GM12801 (cell line): ENCODE measurements around the gene MAGI1.

ENCODE experiments used
- TF ChIP-seq, protein P1 (sequence below): IDR thresholded peaks from one replicate; pipeline ENCODE4 v1.5.1; 2011; ENCODE audit warnings: control low read depth; ENCODE audit not compliant: insufficient read length; ENCODE audit errors: extremely low read depth

The MAGI1 gene

DNA sequence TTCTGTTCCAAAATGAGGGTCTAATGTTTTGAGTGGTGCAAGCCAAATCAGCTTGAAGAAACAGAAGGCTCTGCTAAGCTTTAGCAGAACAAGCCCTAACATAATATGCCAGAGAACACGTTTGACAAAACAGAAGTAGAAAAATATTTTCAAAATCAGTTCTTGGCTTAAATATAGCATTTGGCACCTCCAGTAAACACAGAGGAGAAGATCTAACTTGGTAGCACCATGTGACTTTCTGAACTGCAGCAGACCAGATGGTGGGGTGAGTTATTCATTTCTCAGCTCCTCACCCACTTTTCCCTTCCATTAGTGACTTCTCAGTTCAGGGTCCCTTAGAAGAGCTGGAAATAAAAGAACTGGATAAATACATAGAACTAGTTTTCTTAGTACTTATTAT, 395.8 kb downstream of the MAGI1 start:
- TF ChIP-seq, protein P1, sequence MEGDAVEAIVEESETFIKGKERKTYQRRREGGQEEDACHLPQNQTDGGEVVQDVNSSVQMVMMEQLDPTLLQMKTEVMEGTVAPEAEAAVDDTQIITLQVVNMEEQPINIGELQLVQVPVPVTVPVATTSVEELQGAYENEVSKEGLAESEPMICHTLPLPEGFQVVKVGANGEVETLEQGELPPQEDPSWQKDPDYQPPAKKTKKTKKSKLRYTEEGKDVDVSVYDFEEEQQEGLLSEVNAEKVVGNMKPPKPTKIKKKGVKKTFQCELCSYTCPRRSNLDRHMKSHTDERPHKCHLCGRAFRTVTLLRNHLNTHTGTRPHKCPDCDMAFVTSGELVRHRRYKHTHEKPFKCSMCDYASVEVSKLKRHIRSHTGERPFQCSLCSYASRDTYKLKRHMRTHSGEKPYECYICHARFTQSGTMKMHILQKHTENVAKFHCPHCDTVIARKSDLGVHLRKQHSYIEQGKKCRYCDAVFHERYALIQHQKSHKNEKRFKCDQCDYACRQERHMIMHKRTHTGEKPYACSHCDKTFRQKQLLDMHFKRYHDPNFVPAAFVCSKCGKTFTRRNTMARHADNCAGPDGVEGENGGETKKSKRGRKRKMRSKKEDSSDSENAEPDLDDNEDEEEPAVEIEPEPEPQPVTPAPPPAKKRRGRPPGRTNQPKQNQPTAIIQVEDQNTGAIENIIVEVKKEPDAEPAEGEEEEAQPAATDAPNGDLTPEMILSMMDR = no peak

DNA sequence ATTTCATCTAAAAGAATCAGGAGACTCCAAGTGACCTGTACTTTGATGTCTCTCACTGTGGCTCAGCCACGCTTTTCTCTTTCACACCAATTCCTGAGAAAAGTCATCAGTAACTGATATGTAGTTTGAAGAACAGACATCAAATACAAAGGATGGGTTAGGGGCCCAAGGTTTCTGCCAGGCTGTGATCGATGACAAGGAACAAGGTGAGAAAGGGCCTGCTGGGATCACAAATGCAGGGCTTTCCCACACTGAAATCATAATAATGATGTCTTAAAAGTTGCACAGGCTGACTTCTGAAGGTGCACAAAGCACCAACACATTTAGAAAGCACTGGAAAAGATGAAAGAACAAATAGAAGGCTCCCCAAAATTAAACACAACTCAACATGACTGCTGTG, 396.9 kb downstream of the MAGI1 start:
- TF ChIP-seq, protein P1 = no peak

DNA sequence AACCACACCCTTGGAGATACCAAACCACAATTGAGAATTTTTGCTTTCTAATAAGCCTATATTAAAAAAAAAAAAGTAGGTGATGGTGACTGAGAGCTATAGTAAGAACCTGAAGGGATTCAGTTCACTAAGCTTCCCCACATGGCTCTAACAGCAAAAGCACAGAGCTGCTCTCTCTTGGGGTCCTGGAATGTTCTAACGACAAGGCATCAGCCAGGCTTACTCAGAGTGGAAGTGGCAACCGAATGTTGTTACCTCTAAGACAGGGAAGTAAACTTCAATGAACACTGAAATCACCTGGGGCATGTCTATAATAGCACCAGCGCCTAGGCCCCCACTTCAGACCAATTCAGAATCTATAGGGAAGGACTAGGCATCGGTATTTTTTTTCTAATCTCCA, 397.7 kb downstream of the MAGI1 start:
- TF ChIP-seq, protein P1 = no peak

DNA sequence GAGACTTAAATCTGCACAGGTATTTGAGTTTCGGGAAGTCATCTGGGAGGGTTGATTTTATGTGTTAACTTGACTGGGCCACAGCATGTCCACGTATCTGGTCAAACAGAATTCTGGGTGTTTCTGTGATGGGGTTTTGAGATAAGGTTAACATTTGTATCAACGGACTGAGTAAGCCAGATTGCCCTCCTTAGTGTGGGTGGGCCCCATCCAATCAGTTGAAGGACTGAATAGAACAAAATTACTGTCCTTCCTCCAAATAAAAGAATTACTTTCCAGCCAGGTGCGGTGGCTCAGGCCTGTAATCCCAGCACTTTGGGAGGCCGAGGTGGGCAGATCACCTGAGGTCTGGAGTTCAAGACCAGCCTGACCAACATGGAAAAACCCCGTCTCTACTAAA, 399.3 kb downstream of the MAGI1 start:
- TF ChIP-seq, protein P1 = no peak

DNA sequence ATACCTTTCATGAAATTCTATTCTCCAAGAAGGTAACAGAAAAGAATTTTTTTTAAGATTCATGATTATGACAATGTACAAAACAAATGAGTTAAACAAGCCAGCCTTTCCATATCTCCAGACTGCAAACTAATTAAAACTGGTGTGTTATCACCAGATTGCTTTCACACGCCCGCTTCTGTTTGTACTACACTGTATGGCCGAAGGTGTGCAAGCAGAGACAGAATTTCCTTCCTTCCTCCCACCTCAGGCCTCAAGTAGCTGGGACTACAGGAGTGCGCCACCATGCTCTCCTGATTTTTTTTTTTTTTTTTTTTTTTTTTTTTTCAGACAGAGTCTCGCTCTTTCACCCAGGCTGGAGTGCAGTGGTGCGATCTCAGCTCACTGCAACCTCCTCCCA, 400.4 kb downstream of the MAGI1 start:
- TF ChIP-seq, protein P1 = no peak

DNA sequence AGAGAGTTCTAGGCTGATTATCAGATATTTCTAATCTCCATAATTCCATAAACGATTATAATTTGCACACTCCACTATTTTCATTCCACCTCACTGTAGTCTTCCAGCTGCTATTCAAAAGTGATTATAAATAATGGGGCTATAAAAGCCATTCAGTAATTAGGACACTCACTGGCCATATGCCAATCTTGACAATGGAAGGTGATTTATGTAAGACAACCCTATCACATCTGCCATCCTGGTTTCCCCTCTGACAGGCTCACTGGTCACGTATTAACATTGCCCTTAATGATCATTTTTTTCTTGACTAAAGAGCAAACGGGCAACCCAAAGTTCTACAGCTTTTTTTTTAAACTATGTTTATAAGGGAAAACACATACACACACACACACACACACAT, 402.4 kb downstream of the MAGI1 start:
- TF ChIP-seq, protein P1 = no peak

DNA sequence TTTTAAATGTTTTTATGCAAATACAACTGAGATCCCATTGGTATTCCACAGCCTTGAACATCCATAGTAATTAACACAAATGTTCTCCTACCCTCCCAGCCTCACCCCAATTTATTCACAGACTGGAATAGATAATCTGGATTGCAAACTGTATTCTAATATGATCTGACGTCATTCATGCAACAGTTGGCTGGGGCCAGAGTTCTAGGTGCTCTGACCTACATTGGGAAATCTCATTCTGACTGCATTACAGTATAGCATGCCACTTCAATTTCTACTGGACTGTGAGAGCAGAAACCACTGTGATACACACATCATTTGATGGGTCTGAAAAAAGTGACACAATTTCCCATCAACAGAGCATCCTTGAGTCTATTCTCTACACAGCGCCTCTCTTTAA, 403.1 kb downstream of the MAGI1 start:
- TF ChIP-seq, protein P1 = no peak
